ENCODE results near the gene PLXNA4.

The PLXNA4 gene

GRCh38 chr7:132592231-132592920 is 16.1 kb upstream of the PLXNA4 start:
- no peaks in the 10 kb centered on the region for H3K36me3 ChIP-seq (ENCODE audit: control insufficient read depth, insufficient read depth, low read length)
- H3K27ac ChIP-seq (ENCODE audit: insufficient read depth, low read depth, low read length, poor library complexity, severe bottlenecking) = no peak overlapping the region
- no peak overlapping the region for H3K4me3 ChIP-seq (ENCODE audit: insufficient read depth, low read depth, low read length)
- no peaks in the 10 kb centered on the region for H3K9me3 ChIP-seq (ENCODE audit: control insufficient read depth, low read length)
- 82 to 84% methylated on average over 11 to 12 of the region's 12 CpGs for WGBS, 2 experiments
- H3K4me1 ChIP-seq (ENCODE audit: control insufficient read depth, insufficient read depth, low read length) = no peaks in the 10 kb centered on the region
- H3K27me3 ChIP-seq (ENCODE audit: control insufficient read depth, insufficient read depth, low read length, poor library complexity, severe bottlenecking) = no peaks in the 10 kb centered on the region

GRCh38 chr7:132590162-132590561 is 13.9 kb upstream of the PLXNA4 start:
- no peaks in the 10 kb centered on the region for H3K36me3 ChIP-seq (ENCODE audit: control insufficient read depth, insufficient read depth, low read length)
- H3K9me3 ChIP-seq (ENCODE audit: control insufficient read depth, low read length) = no peaks in the 10 kb centered on the region
- WGBS, 2 experiments = 87 to 89% methylated on average over 4 of the region's 4 CpGs
- H3K4me3 ChIP-seq (ENCODE audit: insufficient read depth, low read depth, low read length) = no peak overlapping the region
- H3K4me1 ChIP-seq (ENCODE audit: control insufficient read depth, insufficient read depth, low read length) = no peaks in the 10 kb centered on the region
- no peaks in the 10 kb centered on the region for H3K27me3 ChIP-seq (ENCODE audit: control insufficient read depth, insufficient read depth, low read length, poor library complexity, severe bottlenecking)
- no peak overlapping the region for H3K27ac ChIP-seq (ENCODE audit: insufficient read depth, low read depth, low read length, poor library complexity, severe bottlenecking)

GRCh38 chr7:132588596-132588995 is 12.3 kb upstream of the PLXNA4 start:
- H3K9me3 ChIP-seq (ENCODE audit: control insufficient read depth, low read length) = no peaks in the 10 kb centered on the region
- H3K36me3 ChIP-seq (ENCODE audit: control insufficient read depth, insufficient read depth, low read length) = no peaks in the 10 kb centered on the region
- no peaks in the 10 kb centered on the region for H3K4me1 ChIP-seq (ENCODE audit: control insufficient read depth, insufficient read depth, low read length)
- no peak overlapping the region for H3K4me3 ChIP-seq (ENCODE audit: insufficient read depth, low read depth, low read length)
- no peak overlapping the region for H3K27ac ChIP-seq (ENCODE audit: insufficient read depth, low read depth, low read length, poor library complexity, severe bottlenecking)
- no peaks in the 10 kb centered on the region for H3K27me3 ChIP-seq (ENCODE audit: control insufficient read depth, insufficient read depth, low read length, poor library complexity, severe bottlenecking)

DNA sequence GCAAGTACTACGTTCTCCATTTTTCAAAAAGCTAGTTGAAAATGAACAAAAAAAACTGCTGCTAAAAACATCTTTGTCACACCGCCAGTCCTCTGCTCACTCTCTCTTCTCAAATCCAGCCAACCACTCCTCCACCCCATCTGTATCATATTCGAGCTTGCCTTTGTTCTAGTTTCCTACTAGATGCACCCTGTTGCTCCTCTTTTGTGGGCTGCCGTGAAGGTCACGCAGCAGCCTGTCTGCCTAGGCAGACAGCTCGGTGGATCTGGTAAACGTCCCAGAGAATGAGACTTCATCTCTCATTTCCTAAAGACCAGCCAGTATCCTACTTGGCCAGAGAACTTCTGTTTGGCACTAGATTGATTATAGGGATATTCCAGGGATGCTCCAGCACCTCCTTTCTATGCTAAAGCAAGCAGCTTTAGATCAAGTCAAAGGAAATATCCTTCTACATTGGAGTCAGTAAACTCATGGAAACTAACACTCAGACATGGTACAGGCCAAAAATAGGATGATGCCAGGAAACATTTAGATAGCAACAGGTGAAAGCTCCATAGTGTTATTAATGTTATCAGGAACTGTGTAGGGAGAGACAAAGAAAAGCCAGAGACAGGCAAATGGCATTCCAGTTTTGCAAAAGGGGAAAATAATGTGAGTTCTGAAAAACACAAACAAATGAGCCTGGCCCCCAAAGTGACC is 8.7 kb upstream of the PLXNA4 start:
- Histone ChIP-seq H3K36me3 (ENCODE audit: control insufficient read depth, insufficient read depth, low read length) (no peaks in the 10 kb centered on the region), H3K27me3 (ENCODE audit: control insufficient read depth, insufficient read depth, low read length, poor library complexity, severe bottlenecking) (peaks cover 11% of the 10 kb centered on the region), H3K27ac (ENCODE audit: insufficient read depth, low read depth, low read length, poor library complexity, severe bottlenecking) (no peak overlapping the region), H3K4me1 (ENCODE audit: control insufficient read depth, insufficient read depth, low read length) (no peaks in the 10 kb centered on the region), H3K4me3 (ENCODE audit: insufficient read depth, low read depth, low read length) (no peak overlapping the region), H3K9me3 (ENCODE audit: control insufficient read depth, low read length) (no peaks in the 10 kb centered on the region)
- WGBS, 2 experiments = 46 to 56% methylated on average over 7 of the region's 7 CpGs

- Histone ChIP-seq H3K27me3 (ENCODE audit: control insufficient read depth, insufficient read depth, low read length, poor library complexity, severe bottlenecking) (peaks cover 40% of the 10 kb centered on the region), H3K36me3 (ENCODE audit: control insufficient read depth, insufficient read depth, low read length) (no peaks in the 10 kb centered on the region), H3K9me3 (ENCODE audit: control insufficient read depth, low read length) (no peaks in the 10 kb centered on the region), H3K4me3 (ENCODE audit: insufficient read depth, low read depth, low read length) (no peak overlapping the region), H3K27ac (ENCODE audit: insufficient read depth, low read depth, low read length, poor library complexity, severe bottlenecking) (no peak overlapping the region), H3K4me1 (ENCODE audit: control insufficient read depth, insufficient read depth, low read length) (no peaks in the 10 kb centered on the region)
- 91 to 96% methylated on average over 4 of the region's 4 CpGs for WGBS, 2 experiments
Measured at GRCh38 chr7:132581431-132581830, 5.2 kb upstream of the PLXNA4 start.

DNA sequence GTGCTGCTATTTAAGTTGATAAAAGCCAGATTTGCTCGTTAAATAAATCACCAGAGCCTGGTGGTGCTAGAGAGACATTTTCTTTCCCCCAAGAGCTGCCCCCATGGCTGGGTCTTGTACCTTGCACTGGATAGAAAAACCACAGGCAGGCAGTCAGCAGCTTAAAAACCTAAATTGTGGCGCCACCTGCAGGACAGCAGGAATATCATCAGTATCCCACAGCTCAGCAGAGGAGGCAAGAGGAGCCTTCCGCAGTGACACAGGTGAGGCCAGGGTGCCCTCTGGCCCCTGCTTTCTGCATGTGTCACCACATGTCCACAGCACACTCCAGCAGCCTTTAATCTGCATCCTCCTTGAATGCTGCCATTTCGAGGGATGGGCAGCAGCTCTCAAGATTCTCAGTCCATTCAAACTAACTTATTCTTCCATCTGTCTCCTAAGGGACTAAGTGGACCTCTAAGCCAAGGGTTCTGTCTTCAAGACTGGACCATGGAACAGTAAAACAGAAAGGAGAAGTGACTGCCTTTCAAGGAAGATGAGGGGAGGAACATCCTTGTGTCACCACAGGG is 4.5 kb upstream of the PLXNA4 start:
- no peaks in the 10 kb centered on the region for H3K4me1 ChIP-seq (ENCODE audit: control insufficient read depth, insufficient read depth, low read length)
- peaks cover 46% of the 10 kb centered on the region for H3K27me3 ChIP-seq (ENCODE audit: control insufficient read depth, insufficient read depth, low read length, poor library complexity, severe bottlenecking)
- no peak overlapping the region for H3K27ac ChIP-seq (ENCODE audit: insufficient read depth, low read depth, low read length, poor library complexity, severe bottlenecking)
- 7 to 13% methylated on average over 4 of the region's 4 CpGs for WGBS, 2 experiments
- H3K36me3 ChIP-seq (ENCODE audit: control insufficient read depth, insufficient read depth, low read length) = no peaks in the 10 kb centered on the region
- no peaks in the 10 kb centered on the region for H3K9me3 ChIP-seq (ENCODE audit: control insufficient read depth, low read length)
- H3K4me3 ChIP-seq (ENCODE audit: insufficient read depth, low read depth, low read length) = no peak overlapping the region

GRCh38 chr7:132580277-132580676 is 4.0 kb upstream of the PLXNA4 start:
- no peak overlapping the region for H3K4me3 ChIP-seq (ENCODE audit: insufficient read depth, low read depth, low read length)
- no peaks in the 10 kb centered on the region for H3K36me3 ChIP-seq (ENCODE audit: control insufficient read depth, insufficient read depth, low read length)
- 52 to 68% methylated on average over 1 of the region's 1 CpG for WGBS, 2 experiments
- no peaks in the 10 kb centered on the region for H3K9me3 ChIP-seq (ENCODE audit: control insufficient read depth, low read length)
- H3K27ac ChIP-seq (ENCODE audit: insufficient read depth, low read depth, low read length, poor library complexity, severe bottlenecking) = no peak overlapping the region
- no peaks in the 10 kb centered on the region for H3K4me1 ChIP-seq (ENCODE audit: control insufficient read depth, insufficient read depth, low read length)
- H3K27me3 ChIP-seq (ENCODE audit: control insufficient read depth, insufficient read depth, low read length, poor library complexity, severe bottlenecking) = peaks cover 52% of the 10 kb centered on the region

DNA sequence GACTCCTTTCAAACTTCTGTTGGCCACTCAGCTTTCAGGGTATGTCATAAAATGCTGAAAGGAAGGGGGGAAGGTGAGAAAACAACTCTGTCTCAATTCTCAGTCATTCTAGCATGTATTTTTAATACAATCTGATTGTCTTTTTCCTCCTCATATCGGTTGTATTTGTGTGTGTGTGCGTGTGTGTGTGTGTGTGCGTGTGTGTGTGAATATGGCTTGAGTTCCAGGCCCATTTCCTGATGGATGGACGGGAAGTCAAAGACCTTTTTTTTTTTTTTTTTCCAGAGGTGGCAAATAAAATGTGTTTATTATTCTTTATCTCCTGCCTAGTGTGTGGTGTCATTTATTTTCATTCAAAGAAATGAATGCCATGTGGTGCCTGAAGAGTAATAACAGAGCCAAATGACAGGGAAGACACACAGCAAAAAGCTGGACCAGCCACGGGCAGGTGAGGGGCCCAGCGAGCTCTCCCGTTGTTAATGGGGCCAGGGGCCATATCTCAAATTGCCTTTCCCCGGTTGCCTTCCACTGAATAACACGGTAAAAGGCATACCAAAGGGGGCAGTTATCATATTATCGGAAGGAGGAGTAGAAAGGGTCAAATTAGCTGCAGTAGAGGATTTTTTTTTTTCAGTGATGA is 3.1 kb upstream of the PLXNA4 start:
- H3K36me3 ChIP-seq (ENCODE audit: control insufficient read depth, insufficient read depth, low read length) = no peaks in the 10 kb centered on the region
- H3K27ac ChIP-seq (ENCODE audit: insufficient read depth, low read depth, low read length, poor library complexity, severe bottlenecking) = no peak overlapping the region
- H3K4me3 ChIP-seq (ENCODE audit: insufficient read depth, low read depth, low read length) = no peak overlapping the region
- H3K9me3 ChIP-seq (ENCODE audit: control insufficient read depth, low read length) = no peaks in the 10 kb centered on the region
- WGBS, 2 experiments = 90 to 93% methylated on average over 10 of the region's 10 CpGs
- peaks cover 61% of the 10 kb centered on the region for H3K27me3 ChIP-seq (ENCODE audit: control insufficient read depth, insufficient read depth, low read length, poor library complexity, severe bottlenecking)
- H3K4me1 ChIP-seq (ENCODE audit: control insufficient read depth, insufficient read depth, low read length) = peaks cover 9% of the 10 kb centered on the region

DNA sequence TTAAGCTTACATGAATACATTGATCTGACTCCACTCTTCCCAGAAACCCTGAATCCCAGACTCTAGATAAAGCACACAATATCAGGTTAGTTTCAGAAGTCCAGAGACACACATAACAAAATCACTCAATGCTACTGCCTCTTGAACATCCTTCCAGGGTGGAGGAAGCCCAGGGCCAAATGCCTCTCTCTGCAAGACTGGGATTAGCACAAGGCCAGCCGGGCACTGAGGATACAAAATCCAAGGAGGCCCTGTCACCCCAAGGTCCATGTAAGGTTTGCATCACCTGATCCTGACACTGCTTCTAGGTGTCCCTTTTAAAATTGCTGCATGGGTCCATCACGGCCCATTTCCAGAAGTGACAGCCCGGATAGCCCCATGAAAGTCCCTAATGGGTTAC is 2.6 kb upstream of the PLXNA4 start:
- no peak overlapping the region for H3K27ac ChIP-seq (ENCODE audit: insufficient read depth, low read depth, low read length, poor library complexity, severe bottlenecking)
- no peaks in the 10 kb centered on the region for H3K36me3 ChIP-seq (ENCODE audit: control insufficient read depth, insufficient read depth, low read length)
- peaks cover 14% of the 10 kb centered on the region for H3K4me1 ChIP-seq (ENCODE audit: control insufficient read depth, insufficient read depth, low read length)
- no peaks in the 10 kb centered on the region for H3K9me3 ChIP-seq (ENCODE audit: control insufficient read depth, low read length)
- 89 to 91% methylated on average over 3 of the region's 3 CpGs for WGBS, 2 experiments
- no peak overlapping the region for H3K4me3 ChIP-seq (ENCODE audit: insufficient read depth, low read depth, low read length)
- H3K27me3 ChIP-seq (ENCODE audit: control insufficient read depth, insufficient read depth, low read length, poor library complexity, severe bottlenecking) = peaks cover 66% of the 10 kb centered on the region

DNA sequence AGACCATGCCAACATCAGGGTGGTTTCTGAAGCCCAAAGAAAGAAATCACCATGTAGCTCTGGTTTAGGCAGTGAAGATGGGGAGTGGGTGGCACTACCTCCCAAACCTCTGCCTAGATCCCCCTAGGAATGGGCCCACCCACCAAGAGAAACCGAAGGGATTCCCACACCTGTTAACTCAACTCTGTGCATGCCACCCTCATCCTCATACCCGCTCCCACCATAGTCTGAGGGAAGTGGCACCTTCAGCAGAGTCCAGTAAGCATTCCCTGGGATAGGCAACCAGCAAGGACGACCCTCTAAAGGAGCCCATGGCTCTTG is 1.7 kb upstream of the PLXNA4 start:
- 85 to 90% methylated on average over 3 of the region's 3 CpGs for WGBS, 2 experiments
- Histone ChIP-seq H3K27me3 (ENCODE audit: control insufficient read depth, insufficient read depth, low read length, poor library complexity, severe bottlenecking) (peaks cover 70% of the 10 kb centered on the region), H3K36me3 (ENCODE audit: control insufficient read depth, insufficient read depth, low read length) (no peaks in the 10 kb centered on the region), H3K9me3 (ENCODE audit: control insufficient read depth, low read length) (no peaks in the 10 kb centered on the region), H3K4me1 (ENCODE audit: control insufficient read depth, insufficient read depth, low read length) (peaks cover 23% of the 10 kb centered on the region), H3K27ac (ENCODE audit: insufficient read depth, low read depth, low read length, poor library complexity, severe bottlenecking) (no peak overlapping the region), H3K4me3 (ENCODE audit: insufficient read depth, low read depth, low read length) (no peak overlapping the region)

Data from ectodermal cell (in vitro differentiated cells).